Kidney epithelial cell (primary cell): ENCODE measurements around the gene IMMP2L. TPM values are rescaled to one million over a fixed set of nuclear protein-coding genes. Genes with fewer than 3 reads are reported as not detected.

Experiments
- DNase-seq: peaks from one replicate; pipeline ENCODE4 v3.0.0-alpha.2; 2010; ENCODE audit warnings: low read depth
- H3K27me3 ChIP-seq: 2 replicates; pipeline ENCODE4 v1.6.0; 2011; ENCODE audit warnings: low read length; ENCODE audit not compliant: control insufficient read depth, insufficient read depth
- H3K36me3 ChIP-seq: 2 replicates; pipeline ENCODE4 v1.5.1; 2011; ENCODE audit warnings: low read length; ENCODE audit not compliant: control insufficient read depth, insufficient read depth
- H3K4me3 ChIP-seq: 2 replicates; pipeline ENCODE4 v1.5.1; 2011; ENCODE audit warnings: low read depth, mild to moderate bottlenecking, control low read depth, low read length
- CTCF ChIP-seq: IDR thresholded peaks from 2 replicates; pipeline ENCODE4 v1.5.1; 2011; ENCODE audit warnings: mild to moderate bottlenecking, moderate library complexity, low read length, control low read depth, inconsistent platforms; ENCODE audit not compliant: insufficient read depth, poor library complexity, severe bottlenecking
- total RNA-seq: library from RNA; depleted of rRNA; stranded (reverse); fragments of >200 nt; gene quantifications from 2 replicates; pipeline ENCODE4 v1.2.3, GENCODE V29; 2015

The IMMP2L gene
- total RNA-seq, 1 donor from 2014 or later, result 30.8 TPM

- Histone ChIP-seq H3K36me3 (no peaks in the 10 kb centered on the region), H3K27me3 (no peaks in the 10 kb centered on the region), H3K4me3 (no peak overlapping the region)
- no peak for DNase-seq
- no peak for TF ChIP-seq CTCF
Measured at GRCh38 chr7:111067682-111068081, 494.6 kb downstream of the IMMP2L start.

GRCh38 chr7:111067251-111067650 is 495.0 kb downstream of the IMMP2L start:
- no peak for DNase-seq
- H3K36me3 ChIP-seq, result no peaks in the 10 kb centered on the region
- no peak for TF ChIP-seq CTCF
- no peaks in the 10 kb centered on the region for H3K27me3 ChIP-seq
- H3K4me3 ChIP-seq, result no peak overlapping the region

GRCh38 chr7:111063166-111063565 is 499.1 kb downstream of the IMMP2L start:
- no peak for TF ChIP-seq CTCF
- DNase-seq, result no peak
- Histone ChIP-seq H3K27me3 (no peaks in the 10 kb centered on the region), H3K4me3 (no peak overlapping the region), H3K36me3 (no peaks in the 10 kb centered on the region)

- H3K36me3 ChIP-seq, result no peaks in the 10 kb centered on the region
- TF ChIP-seq CTCF, result no peak
- H3K27me3 ChIP-seq, result no peaks in the 10 kb centered on the region
- no peak for DNase-seq
- H3K4me3 ChIP-seq, result no peak overlapping the region
Measured at GRCh38 chr7:111059833-111060232, 502.5 kb downstream of the IMMP2L start.

- Histone ChIP-seq H3K36me3 (no peaks in the 10 kb centered on the region), H3K4me3 (no peak overlapping the region), H3K27me3 (no peaks in the 10 kb centered on the region)
- TF ChIP-seq CTCF, result no peak
- no peak for DNase-seq
Measured at GRCh38 chr7:111057066-111057465, 505.2 kb downstream of the IMMP2L start.

GRCh38 chr7:111056371-111056770 is 505.9 kb downstream of the IMMP2L start:
- Histone ChIP-seq H3K36me3 (no peaks in the 10 kb centered on the region), H3K27me3 (no peaks in the 10 kb centered on the region), H3K4me3 (no peak overlapping the region)
- no peak for TF ChIP-seq CTCF
- DNase-seq, result no peak
